HEK293 (cell line): ENCODE measurements around the gene PM20D1.

Experiments
- CTCF ChIA-PET: fragments of 350-600 bp; formaldehyde crosslinking; extraction: SDS; loops from one replicate; lab custom pipeline; 2021; ENCODE audit warnings: antibody characterized with exemption; lab: Yijun Ruan, JAX
- POLR2A ChIA-PET: fragments of 300-600 bp; formaldehyde crosslinking; extraction: SDS; loops from one replicate; lab custom pipeline; 2020; ENCODE audit warnings: antibody characterized with exemption, inconsistent platforms; lab: Yijun Ruan, JAX
- H3K27ac ChIP-seq: fragments of 200-500 bp; sonication (Bioruptor generic); 2 replicates; pipeline ENCODE4 v1.5.1; 2014; ENCODE audit warnings: low read depth, low read length, control low read depth, inconsistent platforms; ENCODE audit errors: extremely low read depth
- H3K36me3 ChIP-seq, 2 experiments: fragments of 200-500 bp in 1 of 2; sonication (Bioruptor generic) in 1 of 2; 1 replicate in 1 of 2; 2 replicates in 1 of 2; pipeline ENCODE4 v1.5.1; 2014 to 2017; ENCODE audit warnings: inconsistent platforms in 2 of 2, low read length in 2 of 2; ENCODE audit not compliant: control insufficient read depth in 2 of 2, insufficient read depth in 1 of 2
- H3K4me1 ChIP-seq: fragments of 200-500 bp; sonication (Bioruptor generic); 2 replicates; pipeline ENCODE4 v1.5.1; 2014; ENCODE audit warnings: mild to moderate bottlenecking, low read length, inconsistent platforms; ENCODE audit not compliant: control insufficient read depth, insufficient read depth
- H3K4me3 ChIP-seq: 2 replicates; pipeline ENCODE4 v1.5.1; 2011; ENCODE audit warnings: low read depth, mild to moderate bottlenecking, control low read depth, low read length, moderate library complexity
- H3K9me3 ChIP-seq: fragments of 200-500 bp; sonication (Bioruptor generic); 2 replicates; pipeline ENCODE4 v1.5.1; 2014; ENCODE audit warnings: low read depth, low read length, inconsistent platforms; ENCODE audit not compliant: control insufficient read depth, insufficient read depth
- AEBP2 ChIP-seq: fragments of 450-650 bp; formaldehyde crosslinking; IDR thresholded peaks from 2 replicates; pipeline ENCODE4 v1.5.1; 2016; ENCODE audit warnings: missing biosample characterization, missing genetic modification characterization, borderline replicate concordance
- ATF2 ChIP-seq: fragments of 450-650 bp; formaldehyde crosslinking; IDR thresholded peaks from 2 replicates; pipeline ENCODE4 v1.5.1; 2016; ENCODE audit warnings: missing biosample characterization, missing genetic modification characterization, low read depth
- FEZF1 ChIP-seq: fragments of 450-650 bp; formaldehyde crosslinking; IDR thresholded peaks from 2 replicates; pipeline ENCODE4 v1.5.1; 2016; ENCODE audit warnings: missing biosample characterization, missing genetic modification characterization
- KLF10 ChIP-seq: fragments of 450-650 bp; IDR thresholded peaks from 2 replicates; pipeline ENCODE4 v1.5.1; 2018; ENCODE audit warnings: missing biosample characterization, mild to moderate bottlenecking, missing genetic modification characterization
- MZF1 ChIP-seq: fragments of 450-650 bp; formaldehyde crosslinking; IDR thresholded peaks from 2 replicates; pipeline ENCODE4 v1.5.1; 2017; ENCODE audit warnings: missing biosample characterization, missing genetic modification characterization, borderline replicate concordance
- TCF7L2 ChIP-seq: IDR thresholded peaks from 2 replicates; pipeline ENCODE4 v1.6.1; 2011; ENCODE audit warnings: low read depth, mild to moderate bottlenecking, inconsistent platforms, low read length, moderate library complexity, borderline replicate concordance
- TRIM28 ChIP-seq: IDR thresholded peaks from 2 replicates; pipeline ENCODE4 v1.6.1; 2011; ENCODE audit warnings: low read length, control low read depth, borderline replicate concordance
- ZBTB7A ChIP-seq: fragments of 450-650 bp; formaldehyde crosslinking; IDR thresholded peaks from 2 replicates; pipeline ENCODE4 v1.5.1; 2016; ENCODE audit warnings: low read depth, missing biosample characterization, missing genetic modification characterization
- ZEB2 ChIP-seq: fragments of 450-650 bp; formaldehyde crosslinking; IDR thresholded peaks from 2 replicates; pipeline ENCODE4 v1.5.1; 2016; ENCODE audit warnings: missing biosample characterization, missing genetic modification characterization
- ZNF112 ChIP-seq: fragments of 450-650 bp; formaldehyde crosslinking; IDR thresholded peaks from 2 replicates; pipeline ENCODE4 v1.5.0; 2017; ENCODE audit warnings: missing biosample characterization, missing genetic modification characterization
- ZNF155 ChIP-seq: fragments of 450-650 bp; formaldehyde crosslinking; IDR thresholded peaks from 2 replicates; pipeline ENCODE4 v1.5.1; 2016; ENCODE audit warnings: missing biosample characterization, missing genetic modification characterization
- ZNF223 ChIP-seq: fragments of 450-650 bp; formaldehyde crosslinking; IDR thresholded peaks from 2 replicates; pipeline ENCODE4 v1.5.1; 2016; ENCODE audit warnings: missing biosample characterization, missing genetic modification characterization
- ZNF311 ChIP-seq: fragments of 450-650 bp; formaldehyde crosslinking; IDR thresholded peaks from 2 replicates; pipeline ENCODE4 v1.5.1; 2017; ENCODE audit warnings: missing biosample characterization, missing genetic modification characterization, borderline replicate concordance
- ZNF354C ChIP-seq: fragments of 450-650 bp; formaldehyde crosslinking; IDR thresholded peaks from 2 replicates; pipeline ENCODE4 v1.5.1; 2016; ENCODE audit warnings: missing biosample characterization, missing genetic modification characterization, low read depth, borderline replicate concordance
- ZNF391 ChIP-seq: fragments of 450-650 bp; formaldehyde crosslinking; IDR thresholded peaks from 2 replicates; pipeline ENCODE4 v1.5.1; 2016; ENCODE audit warnings: low read depth, missing biosample characterization, missing genetic modification characterization, borderline replicate concordance
- ZNF423 ChIP-seq: fragments of 450-650 bp; formaldehyde crosslinking; IDR thresholded peaks from 2 replicates; pipeline ENCODE4 v1.5.1; 2016; ENCODE audit warnings: missing biosample characterization, missing genetic modification characterization
- ZNF626 ChIP-seq: fragments of 450-650 bp; sonication (Bioruptor Pico); formaldehyde crosslinking; IDR thresholded peaks from 2 replicates; pipeline ENCODE4 v1.5.1; 2018; ENCODE audit warnings: missing biosample characterization, missing genetic modification characterization, inconsistent platforms
- ZNF654 ChIP-seq: fragments of 450-650 bp; formaldehyde crosslinking; IDR thresholded peaks from 2 replicates; pipeline ENCODE4 v1.5.1; 2016; ENCODE audit warnings: low read depth, missing biosample characterization, missing genetic modification characterization
- ZSCAN16 ChIP-seq: fragments of 450-650 bp; formaldehyde crosslinking; IDR thresholded peaks from 2 replicates; pipeline ENCODE4 v1.5.1; 2016; ENCODE audit warnings: missing biosample characterization, missing genetic modification characterization
- ZSCAN18 ChIP-seq: fragments of 450-650 bp; formaldehyde crosslinking; IDR thresholded peaks from 2 replicates; pipeline ENCODE4 v1.5.1; 2016; ENCODE audit warnings: missing biosample characterization, missing genetic modification characterization
- ZSCAN30 ChIP-seq: fragments of 450-650 bp; IDR thresholded peaks from 2 replicates; pipeline ENCODE4 v1.5.1; 2018; ENCODE audit warnings: missing biosample characterization, mild to moderate bottlenecking, missing genetic modification characterization, moderate library complexity

PM20D1 gene

GRCh38 chr1:205852969-205853368 is 3.0 kb upstream of the PM20D1 start:
- TF ChIP-seq KLF10 (tag by site-specific recombination), result no peak
- TF ChIP-seq ZNF391 (tag by site-specific recombination), result no peak
- TF ChIP-seq AEBP2, result no peak
- TF ChIP-seq MZF1, result no peak
- no peak for TF ChIP-seq TRIM28
- no peak for TF ChIP-seq ZEB2 (tag by site-specific recombination)
- TF ChIP-seq ZNF626 (tag by site-specific recombination), result no peak
- TF ChIP-seq FEZF1 (tag by site-specific recombination), result no peak
- TF ChIP-seq TCF7L2, result no peak
- TF ChIP-seq ZNF423 (tag by site-specific recombination), result no peak
- TF ChIP-seq ZSCAN18 (tag by site-specific recombination), result no peak
- TF ChIP-seq ZNF354C (tag by site-specific recombination), result no peak
- no peak for TF ChIP-seq ZNF112 (tag by site-specific recombination)
- no peak for TF ChIP-seq ZNF311 (tag by site-specific recombination)
- no peak for TF ChIP-seq ZNF654 (tag by site-specific recombination)
- no peak for TF ChIP-seq ZSCAN16
- TF ChIP-seq ZBTB7A (tag by site-specific recombination), result no peak
- TF ChIP-seq ZNF155 (tag by site-specific recombination), result no peak
- TF ChIP-seq, all 188 proteins: peak for 0
- POLR2A ChIA-PET, result no interaction called here
- H3K4me1 ChIP-seq, result no peaks in the 10 kb centered on the region
- no peaks in the 10 kb centered on the region for H3K36me3 ChIP-seq
- no peaks in the 10 kb centered on the region for H3K9me3 ChIP-seq
- CTCF ChIA-PET, result interaction anchor here (0.6 to 0.9 kb wide), 2 partner anchors 69 to 795 kb away, joined by 3 read pairs; no protein-coding TSS in a partner anchor
- H3K4me3 ChIP-seq, result no peak overlapping the region
- H3K27ac ChIP-seq, result no peak overlapping the region

GRCh38 chr1:205851993-205852392 is 2.1 kb upstream of the PM20D1 start:
- H3K36me3 ChIP-seq, result no peaks in the 10 kb centered on the region
- POLR2A ChIA-PET, result no interaction called here

More at GRCh38 chr1:205851993-205852392, 2.1 kb upstream of the PM20D1 start:
- no peak overlapping the region for H3K27ac ChIP-seq
- CTCF ChIA-PET, result no interaction called here
- no peaks in the 10 kb centered on the region for H3K9me3 ChIP-seq
- TF ChIP-seq ZSCAN30 (tag by site-specific recombination) (no peak), ZNF223 (no peak), ATF2 (tag by site-specific recombination) (peak; percentile 37; the same call in 1 of the 2 replicates)
- no peaks in the 10 kb centered on the region for H3K4me1 ChIP-seq
- no peak overlapping the region for H3K4me3 ChIP-seq
